ENCODE results near the gene ATP1A2. TPM values are rescaled to one million over a fixed set of nuclear protein-coding genes. Genes with fewer than 3 reads are reported as not detected.

ATP1A2 gene
- total RNA-seq, 4 donors from 2014 or later = 2.2 to 32.6 (median 5.3) TPM

GRCh38 chr1:160096274-160097116 is 19.1 kb upstream of the ATP1A2 start:
- Histone ChIP-seq H3K36me3 (peaks cover 0 to 38% (median 5%) of the 10 kb centered on the region in 3 donors), H3K27ac (peak overlapping the region; percentile 33 to 96 (median 64)), H3K4me3 (peak overlapping the region in 2 of 4 donors; percentile 90 to 94), H3K27me3 (no peaks in the 10 kb centered on the region), H3K9me3 (no peaks in the 10 kb centered on the region), H3K4me1 (peaks cover 23 to 46% (median 23%) of the 10 kb centered on the region in 3 donors)
- 51 to 74% methylated on average over 3 of the region's 4 CpGs for WGBS, 2 donors
- no peak for TF ChIP-seq CTCF (IDR thresholded peaks at IDR 0.05)
- TF ChIP-seq POLR2A (IDR thresholded peaks at IDR 0.05) = no peak
- intact Hi-C loops (cut with DNase I) = loop anchor here (10.0 kb wide), 1 partner anchor 158 kb away; no protein-coding TSS in a partner anchor
- no peak for DNase-seq

GRCh38 chr1:160097151-160097910 is 18.2 kb upstream of the ATP1A2 start:
- Histone ChIP-seq H3K4me3 (peak overlapping the region; percentile 55 to 94 (median 85)), H3K9me3 (no peaks in the 10 kb centered on the region), H3K27me3 (no peaks in the 10 kb centered on the region), H3K4me1 (peaks cover 23 to 52% (median 28%) of the 10 kb centered on the region in 3 donors), H3K27ac (peak overlapping the region; percentile 83 to 97 (median 94)), H3K36me3 (peaks cover 0 to 30% (median 5%) of the 10 kb centered on the region in 3 donors)
- no peak for DNase-seq
- intact Hi-C loops (cut with DNase I) = loop anchor here (10.0 kb wide), 1 partner anchor 157 kb away; no protein-coding TSS in a partner anchor
- no peak for TF ChIP-seq POLR2A (IDR thresholded peaks at IDR 0.05)
- no peak for TF ChIP-seq CTCF (IDR thresholded peaks at IDR 0.05)
- WGBS, 2 donors = 48 to 75% methylated on average over 3 to 4 of the region's 5 CpGs

- Histone ChIP-seq H3K27ac (peak within 1 kb of the TSS; percentile 83 to 97 (median 94)), H3K36me3 (peaks cover 0 to 22% (median 5%) of the 10 kb centered on the region in 3 donors), H3K4me1 (peaks cover 23 to 61% (median 28%) of the 10 kb centered on the region in 3 donors), H3K4me3 (peak within 1 kb of the TSS; percentile 55 to 94 (median 85)), H3K27me3 (no peaks in the 10 kb centered on the region), H3K9me3 (no peaks in the 10 kb centered on the region)
- peak; percentile 97 for DNase-seq
- no peak for TF ChIP-seq CTCF (IDR thresholded peaks at IDR 0.05)
- peak in 2 of 4 donors; percentile 36 to 63 for TF ChIP-seq POLR2A (IDR thresholded peaks at IDR 0.05)
- intact Hi-C loops (cut with DNase I) = loop anchor here (10.0 kb wide), 1 partner anchor 157 kb away; no protein-coding TSS in a partner anchor
- 4 to 13% methylated on average over 3 to 29 of the region's 64 CpGs for WGBS, 2 donors
These were observed 17.4 kb upstream of the ATP1A2 start, which contains the start of gene IGSF8 for GRCh38 chr1:160097911-160098851. IGSF8 (minus strand) TSS chr1:160098619; CDS start chr1:160098472, 147 bp downstream.

- intact Hi-C loops (cut with DNase I) = loop anchor here (10.0 kb wide), 1 partner anchor 156 kb away; no protein-coding TSS in a partner anchor
- Histone ChIP-seq H3K27me3 (no peaks in the 10 kb centered on the region), H3K27ac (peak overlapping the region; percentile 83 to 97 (median 94)), H3K36me3 (peaks cover 0 to 13% (median 1%) of the 10 kb centered on the region in 3 donors), H3K4me3 (peak overlapping the region; percentile 33 to 94 (median 85)), H3K4me1 (peaks cover 23 to 69% (median 28%) of the 10 kb centered on the region in 3 donors), H3K9me3 (no peaks in the 10 kb centered on the region)
- 15 to 29% methylated on average over 6 to 8 of the region's 40 CpGs for WGBS, 2 donors
- TF ChIP-seq CTCF (IDR thresholded peaks at IDR 0.05) (no peak), POLR2A (IDR thresholded peaks at IDR 0.05) (peak in 1 of 4 donors; percentile 59)
- peak; percentile 97 for DNase-seq
These were observed 16.6 kb upstream of the ATP1A2 start for GRCh38 chr1:160098852-160099561.
